IMR-90 (cell line): Measurements from ENCODE around the gene DSP. TPM values are rescaled to one million over a fixed set of nuclear protein-coding genes. Genes with fewer than 3 reads are reported as not detected.

Experiments used
- ATAC-seq: fragments of 200-7000 bp; cut with Tn5 transposase; 2 replicates; pipeline ENCODE4 v1.9.1; 2020; ENCODE audit warnings: low read depth, mild to moderate bottlenecking, moderate library complexity
- BruUV-seq: library from RNA; stranded (reverse); fragments of 400-500 nt; replicated peaks from 2 replicates; lab custom pipeline; 2021; lab: Mats Ljungman, UMichigan
- CTCF ChIA-PET: fragments of 300-600 bp; formaldehyde crosslinking; extraction: SDS; loops from one replicate; lab custom pipeline; 2021; ENCODE audit warnings: antibody characterized with exemption; lab: Yijun Ruan, JAX
- POLR2A ChIA-PET: fragments of 300-600 bp; sonication (Branson Sonifier 250); formaldehyde crosslinking; loops from one replicate; lab custom pipeline; 2022; ENCODE audit warnings: antibody characterized with exemption; ENCODE audit not compliant: unreplicated experiment; lab: Charles Lee
- DNase-seq: peaks from one replicate; pipeline ENCODE4 v3.0.0; 2013
- H2AFZ ChIP-seq: replicated peaks from 2 replicates; pipeline ENCODE3; 2013; ENCODE audit warnings: low read length, mild to moderate bottlenecking; ENCODE audit not compliant: poor library complexity
- H2AK5ac ChIP-seq: 2 replicates; pipeline ENCODE4 v1.6.1; 2013; ENCODE audit warnings: low read depth, low read length, inconsistent platforms
- H2AK9ac ChIP-seq: replicated peaks from 2 replicates; pipeline ENCODE3; 2013; ENCODE audit warnings: mild to moderate bottlenecking, low read depth, low read length, moderate library complexity; ENCODE audit not compliant: poor library complexity
- H2BK120ac ChIP-seq: 2 replicates; pipeline ENCODE4 v1.6.1; 2013; ENCODE audit warnings: low read depth, low read length, inconsistent platforms
- H2BK15ac ChIP-seq: 3 replicates; pipeline ENCODE4 v1.6.1; 2013; ENCODE audit warnings: low read depth, low read length, inconsistent platforms
- H2BK20ac ChIP-seq: 2 replicates; pipeline ENCODE4 v1.6.1; 2013; ENCODE audit warnings: low read depth, mild to moderate bottlenecking, inconsistent platforms, low read length, moderate library complexity
- H2BK5ac ChIP-seq: 2 replicates; pipeline ENCODE4 v1.6.1; 2013; ENCODE audit warnings: mild to moderate bottlenecking, low read depth, low read length, inconsistent platforms; ENCODE audit not compliant: poor library complexity, severe bottlenecking
- H3K14ac ChIP-seq: replicated peaks from 2 replicates; pipeline ENCODE4 v1.6.1; 2013; ENCODE audit warnings: low read depth, low read length, inconsistent platforms
- H3K18ac ChIP-seq: 2 replicates; pipeline ENCODE4 v1.6.1; 2013; ENCODE audit warnings: low read depth, low read length, control low read depth
- H3K23ac ChIP-seq: 2 replicates; pipeline ENCODE4 v1.6.1; 2013; ENCODE audit warnings: low read depth, low read length, inconsistent platforms
- H3K27ac ChIP-seq: 2 replicates; pipeline ENCODE4 v1.5.1; 2013; ENCODE audit warnings: mild to moderate bottlenecking, control low read depth, low read length; ENCODE audit not compliant: insufficient read depth
- H3K27me3 ChIP-seq: 2 replicates; pipeline ENCODE4 v1.6.1; 2013; ENCODE audit warnings: low read length; ENCODE audit not compliant: control insufficient read depth, insufficient read depth
- H3K36me3 ChIP-seq: 2 replicates; pipeline ENCODE4 v1.6.1; 2013; ENCODE audit warnings: low read length, mixed read lengths; ENCODE audit not compliant: control insufficient read depth, insufficient read depth
- H3K4ac ChIP-seq: 2 replicates; pipeline ENCODE4 v1.6.1; 2013; ENCODE audit warnings: low read depth, low read length, inconsistent platforms
- H3K4me1 ChIP-seq: 2 replicates; pipeline ENCODE4 v1.6.1; 2013; ENCODE audit warnings: low read length, mixed read lengths; ENCODE audit not compliant: control insufficient read depth, insufficient read depth
- H3K4me2 ChIP-seq: 2 replicates; pipeline ENCODE4 v1.6.1; 2013; ENCODE audit warnings: low read depth, mild to moderate bottlenecking, control low read depth, low read length, moderate library complexity
- H3K4me3 ChIP-seq: 2 replicates; pipeline ENCODE4 v1.5.1; 2013; ENCODE audit warnings: low read depth, mild to moderate bottlenecking, control low read depth, low read length, moderate library complexity; ENCODE audit not compliant: insufficient read depth
- H3K56ac ChIP-seq: 2 replicates; pipeline ENCODE4 v1.6.1; 2013; ENCODE audit warnings: low read length, inconsistent platforms; ENCODE audit not compliant: insufficient read depth; ENCODE audit errors: extremely low read depth
- H3K79me1 ChIP-seq, 2 experiments: 2 replicates each; pipeline ENCODE4 v1.6.1; 2013; ENCODE audit warnings: low read length in 2 of 2, inconsistent platforms in 1 of 2, low read depth in 1 of 2
- H3K9ac ChIP-seq: 2 replicates; pipeline ENCODE4 v1.6.1; 2013; ENCODE audit warnings: low read depth, low read length, control low read depth
- H3K9me1 ChIP-seq: 2 replicates; pipeline ENCODE4 v1.6.1; 2013; ENCODE audit warnings: low read length, inconsistent platforms; ENCODE audit not compliant: insufficient read depth
- H3K9me3 ChIP-seq: 2 replicates; pipeline ENCODE4 v1.6.1; 2013; ENCODE audit warnings: low read length; ENCODE audit not compliant: control insufficient read depth, insufficient read depth
- H4K20me1 ChIP-seq: 2 replicates; pipeline ENCODE4 v1.6.1; 2013; ENCODE audit warnings: low read length, inconsistent platforms; ENCODE audit not compliant: insufficient read depth
- H4K5ac ChIP-seq: 2 replicates; pipeline ENCODE4 v1.6.1; 2013; ENCODE audit warnings: mild to moderate bottlenecking, low read depth, low read length, control low read depth
- H4K8ac ChIP-seq, 2 experiments: 2 replicates each; pipeline ENCODE4 v1.6.1; 2013; ENCODE audit warnings: low read depth in 2 of 2, low read length in 2 of 2, control low read depth in 1 of 2, inconsistent platforms in 1 of 2
- H4K91ac ChIP-seq: 2 replicates; pipeline ENCODE4 v1.6.1; 2013; ENCODE audit warnings: low read depth, low read length, inconsistent platforms; ENCODE audit not compliant: insufficient read depth
- BHLHE40 ChIP-seq: fragments of 150-350 bp; IDR thresholded peaks from 2 replicates; pipeline ENCODE4 v1.6.1; 2016; ENCODE audit warnings: mild to moderate bottlenecking, low read depth, low read length
- CEBPB ChIP-seq: IDR thresholded peaks from 2 replicates; pipeline ENCODE4 v1.6.1; 2012; ENCODE audit warnings: low read depth, low read length, improper control_type of control experiment
- CHD1 ChIP-seq: IDR thresholded peaks from 2 replicates; pipeline ENCODE4 v1.6.1; 2012; ENCODE audit warnings: low read depth, low read length, improper control_type of control experiment
- CTCF ChIP-seq: conservative IDR thresholded peaks from 2 replicates; pipeline ENCODE4 v1.5.1; 2012; ENCODE audit warnings: mild to moderate bottlenecking, low read depth, low read length, improper control_type of control experiment
- ELK1 ChIP-seq: fragments of 150-350 bp; IDR thresholded peaks from 2 replicates; pipeline ENCODE4 v1.6.1; 2016; ENCODE audit warnings: low read depth, mild to moderate bottlenecking, low read length, moderate library complexity, borderline replicate concordance
- FOS ChIP-seq: fragments of 150-350 bp; IDR thresholded peaks from 2 replicates; pipeline ENCODE4 v1.6.1; 2016; ENCODE audit warnings: low read depth, low read length
- MAFK ChIP-seq: IDR thresholded peaks from 2 replicates; pipeline ENCODE4 v1.6.1; 2012; ENCODE audit warnings: low read depth, low read length, improper control_type of control experiment
- MAZ ChIP-seq: IDR thresholded peaks from 2 replicates; pipeline ENCODE4 v1.6.1; 2012; ENCODE audit warnings: low read depth, mild to moderate bottlenecking, low read length, improper control_type of control experiment, moderate library complexity, borderline replicate concordance
- MXI1 ChIP-seq: IDR thresholded peaks from 2 replicates; pipeline ENCODE4 v1.6.1; 2012; ENCODE audit warnings: low read depth, mild to moderate bottlenecking, low read length, moderate library complexity, borderline replicate concordance
- NFE2L2 ChIP-seq: fragments of 150-350 bp; IDR thresholded peaks from 2 replicates; pipeline ENCODE4 v1.6.1; 2016; ENCODE audit warnings: low read depth, mild to moderate bottlenecking, low read length
- POLR2A ChIP-seq: IDR thresholded peaks from 2 replicates; pipeline ENCODE4 v1.6.1; 2012; ENCODE audit warnings: mild to moderate bottlenecking, low read depth, low read length
- RAD21 ChIP-seq: IDR thresholded peaks from 2 replicates; pipeline ENCODE4 v1.6.1; 2012; ENCODE audit warnings: low read length, improper control_type of control experiment
- RCOR1 ChIP-seq: IDR thresholded peaks from 2 replicates; pipeline ENCODE4 v1.6.1; 2012; ENCODE audit warnings: mild to moderate bottlenecking, low read length, improper control_type of control experiment; ENCODE audit not compliant: insufficient replicate concordance
- RFX5 ChIP-seq: IDR thresholded peaks from 2 replicates; pipeline ENCODE4 v1.8.0; 2012; ENCODE audit warnings: low read depth, mild to moderate bottlenecking, low read length, moderate library complexity
- SMC3 ChIP-seq: fragments of 150-350 bp; IDR thresholded peaks from 2 replicates; pipeline ENCODE4 v1.6.1; 2016; ENCODE audit warnings: low read depth, mild to moderate bottlenecking, antibody characterized with exemption, low read length, moderate library complexity
- USF2 ChIP-seq: fragments of 150-350 bp; IDR thresholded peaks from 2 replicates; pipeline ENCODE4 v1.6.1; 2017; ENCODE audit warnings: mild to moderate bottlenecking, antibody characterized with exemption, low read length, low read depth
- WGBS, 2 experiments: methylation state at CpG; one replicate each; pipeline versions ENCODE4 v1.1.5 to v1.1.7; 2013; ENCODE audit warnings: missing lambda C conversion rate in 2 of 2; ENCODE audit not compliant: insufficient read length in 1 of 2; ENCODE audit errors: extremely low coverage in 2 of 2; 5-methylcytosine and 5-hydroxymethylcytosine counted together
- dilution Hi-C: fragments of 300-500 bp; cut with HindIII; formaldehyde crosslinking; loops from one replicate; pipeline ENCODE4 v1.14.3; 2018; ENCODE audit warnings: low sequenced_read_pairs; ENCODE audit not compliant: unreplicated experiment
- in situ Hi-C: fragments of 300-500 bp; cut with MboI; formaldehyde crosslinking; loops from 3 replicates; pipeline ENCODE4 v1.14.3; 2019; ENCODE audit warnings: low sequenced_read_pairs, inconsistent platforms, mixed read lengths
- intact Hi-C: fragments of 100-400 bp; cut with micrococcal nuclease; formaldehyde crosslinking; loops from 2 replicates; pipeline ENCODE4 v1.10.0; 2022
- polyA plus RNA-seq, 3 experiments: library from polyadenylated mRNA; depleted of rRNA; stranded (reverse); fragments of >200 nt; gene quantifications; 2 replicates each; pipeline ENCODE4 v1.2.3, GENCODE V29; 2012; ENCODE audit warnings: low replicate concordance in 1 of 3
- total RNA-seq: library from RNA; depleted of rRNA; stranded (reverse); fragments of >200 nt; gene quantifications from 2 replicates; pipeline ENCODE4 v1.2.3, GENCODE V29; 2012

Gene DSP
- total and polyA plus RNA-seq, 2 of the 4 experiments (the other 2 are of a cell fraction), result 7.1 to 20.1 TPM

DNA sequence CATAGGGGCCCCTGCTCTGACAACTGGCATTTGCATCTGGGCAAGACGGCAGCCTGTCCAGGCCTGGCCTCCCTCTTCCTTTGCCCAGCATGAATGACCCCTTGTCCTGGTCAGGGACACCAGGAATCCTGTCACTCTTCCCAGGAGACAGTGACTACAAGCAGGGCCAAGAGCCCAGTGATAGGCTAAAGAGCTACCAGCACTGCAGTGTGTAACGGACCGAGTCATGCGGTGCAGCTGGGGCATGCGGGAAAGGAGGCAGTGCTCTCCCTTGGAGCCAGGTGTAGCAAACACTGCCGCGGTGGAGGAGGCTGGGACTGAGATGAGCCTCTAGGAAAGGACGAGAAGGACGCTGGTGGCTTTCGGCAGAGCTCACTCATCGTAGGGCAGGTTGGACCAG is 38.7 kb upstream of the DSP start:
- CTCF ChIA-PET, result no interaction called here
- no peak overlapping the region for H3K4me3 ChIP-seq
- H3K18ac ChIP-seq, result no peak overlapping the region
- no peaks in the 10 kb centered on the region for H3K27me3 ChIP-seq
- H2BK5ac ChIP-seq, result no peak overlapping the region
- no peak overlapping the region for H3K23ac ChIP-seq
- DNase-seq (no peak), ATAC-seq (no peak)
- H4K5ac ChIP-seq, result no peak overlapping the region
- no peak overlapping the region for H2AK5ac ChIP-seq
- H2BK20ac ChIP-seq, result no peak overlapping the region
- WGBS, 2 experiments, result 78% methylated on average over 8 of the region's 11 CpGs; no CpG with 5 or more reads in 1 of the 2 experiments
- intact Hi-C loops, result no loop called here
- H3K9me1 ChIP-seq, result no peaks in the 10 kb centered on the region
- dilution Hi-C loops, result no loop called here
- POLR2A ChIA-PET, result no interaction called here
- no peaks in the 10 kb centered on the region for H4K20me1 ChIP-seq
- in situ Hi-C loops, result no loop called here
- H3K36me3 ChIP-seq, result no peaks in the 10 kb centered on the region
- no peak overlapping the region for H3K9ac ChIP-seq
- H2BK15ac ChIP-seq, result no peak overlapping the region
- H3K79me1 ChIP-seq, result no peaks in the 10 kb centered on the region
- peaks cover 5% of the 10 kb centered on the region for H3K4me1 ChIP-seq
- H4K91ac ChIP-seq, result no peak overlapping the region
- H2BK120ac ChIP-seq, result no peak overlapping the region
- no peak overlapping the region for H4K8ac ChIP-seq
- H3K14ac ChIP-seq, result no peak overlapping the region
- H2AK9ac ChIP-seq, result peak overlapping the region; percentile 9
- H3K4me2 ChIP-seq, result no peak overlapping the region
- H3K4ac ChIP-seq, result no peak overlapping the region
- no peaks in the 10 kb centered on the region for H3K9me3 ChIP-seq
- H2AFZ ChIP-seq, result no peak overlapping the region
- TF ChIP-seq RCOR1, result no peak
- TF ChIP-seq CEBPB, result no peak
- no peak for TF ChIP-seq NFE2L2
- TF ChIP-seq BHLHE40, result no peak
- no peak for TF ChIP-seq CHD1
- no peak for TF ChIP-seq CTCF
- no peak for TF ChIP-seq RAD21
- TF ChIP-seq MAFK, result no peak
- no peak for TF ChIP-seq ELK1
- TF ChIP-seq FOS, result no peak
- TF ChIP-seq POLR2A, result no peak
- no peak for TF ChIP-seq USF2
- no peak for TF ChIP-seq SMC3
- no peak for TF ChIP-seq MXI1
- no peak for TF ChIP-seq MAZ
- no peak for TF ChIP-seq RFX5
- no peak overlapping the region for H3K56ac ChIP-seq
- H3K27ac ChIP-seq, result no peak overlapping the region
- no TSS peak for BruUV-seq
